Measurements from ENCODE around the gene TRIO.
A peak's percentile ranks its signal among the peaks of the same experiment; 100 is the strongest.

Gene TRIO

DNA sequence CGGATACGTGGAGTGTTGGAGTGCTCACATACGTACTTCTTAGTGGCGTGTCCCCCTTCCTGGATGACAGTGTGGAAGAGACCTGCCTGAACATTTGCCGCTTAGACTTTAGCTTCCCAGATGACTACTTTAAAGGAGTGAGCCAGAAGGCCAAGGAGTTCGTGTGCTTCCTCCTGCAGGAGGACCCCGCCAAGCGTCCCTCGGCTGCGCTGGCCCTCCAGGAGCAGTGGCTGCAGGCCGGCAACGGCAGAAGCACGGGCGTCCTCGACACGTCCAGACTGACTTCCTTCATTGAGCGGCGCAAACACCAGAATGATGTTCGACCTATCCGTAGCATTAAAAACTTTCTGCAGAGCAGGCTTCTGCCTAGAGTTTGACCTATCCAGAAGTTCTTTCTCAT, 364.9 kb downstream of the TRIO start:
- no peak overlapping the region for H3K4me3 ChIP-seq (ENCODE audit: low read depth, low read length)
- TF ChIP-seq, protein P1, sequence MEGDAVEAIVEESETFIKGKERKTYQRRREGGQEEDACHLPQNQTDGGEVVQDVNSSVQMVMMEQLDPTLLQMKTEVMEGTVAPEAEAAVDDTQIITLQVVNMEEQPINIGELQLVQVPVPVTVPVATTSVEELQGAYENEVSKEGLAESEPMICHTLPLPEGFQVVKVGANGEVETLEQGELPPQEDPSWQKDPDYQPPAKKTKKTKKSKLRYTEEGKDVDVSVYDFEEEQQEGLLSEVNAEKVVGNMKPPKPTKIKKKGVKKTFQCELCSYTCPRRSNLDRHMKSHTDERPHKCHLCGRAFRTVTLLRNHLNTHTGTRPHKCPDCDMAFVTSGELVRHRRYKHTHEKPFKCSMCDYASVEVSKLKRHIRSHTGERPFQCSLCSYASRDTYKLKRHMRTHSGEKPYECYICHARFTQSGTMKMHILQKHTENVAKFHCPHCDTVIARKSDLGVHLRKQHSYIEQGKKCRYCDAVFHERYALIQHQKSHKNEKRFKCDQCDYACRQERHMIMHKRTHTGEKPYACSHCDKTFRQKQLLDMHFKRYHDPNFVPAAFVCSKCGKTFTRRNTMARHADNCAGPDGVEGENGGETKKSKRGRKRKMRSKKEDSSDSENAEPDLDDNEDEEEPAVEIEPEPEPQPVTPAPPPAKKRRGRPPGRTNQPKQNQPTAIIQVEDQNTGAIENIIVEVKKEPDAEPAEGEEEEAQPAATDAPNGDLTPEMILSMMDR (IDR thresholded peaks at IDR 0.05; ENCODE audit: control insufficient read depth, extremely low read depth, insufficient read depth) = no peak
- no peak for DNase-seq (ENCODE audit: low read depth)

DNA sequence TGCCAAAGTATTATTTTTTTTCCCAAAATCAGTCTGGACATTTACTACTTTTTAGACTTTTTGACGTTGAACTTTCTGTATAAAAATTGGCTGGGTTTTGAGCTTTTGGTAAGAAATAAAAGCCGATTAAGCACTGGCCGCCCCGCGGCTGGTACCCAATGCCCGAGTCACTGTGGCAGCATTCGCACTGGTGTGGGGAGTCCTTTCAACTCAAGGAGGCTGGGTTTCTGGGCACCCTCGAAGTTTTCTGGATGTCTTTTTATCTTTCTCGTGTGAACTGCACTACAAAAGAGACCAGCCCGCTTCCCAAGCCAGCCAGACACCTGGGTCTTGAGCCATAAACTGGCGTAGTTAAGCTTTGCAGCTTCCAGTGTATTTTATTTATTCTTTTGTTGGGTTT, 366.4 kb downstream of the TRIO start:
- TF ChIP-seq, protein P1 (IDR thresholded peaks at IDR 0.05; ENCODE audit: control insufficient read depth, extremely low read depth, insufficient read depth) = no peak
- DNase-seq (ENCODE audit: low read depth) = no peak
- no peak overlapping the region for H3K4me3 ChIP-seq (ENCODE audit: low read depth, low read length)

DNA sequence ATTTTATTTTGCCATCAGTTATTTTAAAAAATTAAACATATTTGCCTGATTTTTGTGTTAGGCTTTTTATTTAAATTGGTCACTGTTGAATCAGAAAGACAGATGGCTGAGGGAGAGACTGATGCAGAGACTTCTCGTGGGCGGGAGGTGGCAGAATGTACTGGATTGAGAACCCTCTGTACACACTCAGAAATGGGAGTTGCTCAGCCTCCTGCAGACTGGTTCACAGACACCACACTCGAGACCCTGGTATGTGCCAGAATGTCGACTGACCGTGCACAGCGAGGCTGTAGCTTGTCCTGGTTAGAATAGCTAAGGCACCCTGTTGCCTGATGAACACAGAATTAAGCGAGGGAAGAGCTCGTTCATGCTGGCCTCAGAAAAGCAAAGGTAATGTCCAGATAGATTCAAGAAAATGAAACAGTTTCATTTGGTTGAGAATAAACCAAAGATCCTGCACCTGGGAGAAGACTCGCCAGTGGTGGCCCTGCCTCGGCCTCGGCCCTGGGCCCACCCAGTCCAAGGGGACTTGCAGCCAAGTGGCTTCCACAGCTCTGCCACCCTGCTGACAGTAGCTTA, 367.1 kb downstream of the TRIO start:
- no peak for DNase-seq (ENCODE audit: low read depth)
- TF ChIP-seq, protein P1 (IDR thresholded peaks at IDR 0.05; ENCODE audit: control insufficient read depth, extremely low read depth, insufficient read depth) = peak; percentile 48
- no peak overlapping the region for H3K4me3 ChIP-seq (ENCODE audit: low read depth, low read length)

DNA sequence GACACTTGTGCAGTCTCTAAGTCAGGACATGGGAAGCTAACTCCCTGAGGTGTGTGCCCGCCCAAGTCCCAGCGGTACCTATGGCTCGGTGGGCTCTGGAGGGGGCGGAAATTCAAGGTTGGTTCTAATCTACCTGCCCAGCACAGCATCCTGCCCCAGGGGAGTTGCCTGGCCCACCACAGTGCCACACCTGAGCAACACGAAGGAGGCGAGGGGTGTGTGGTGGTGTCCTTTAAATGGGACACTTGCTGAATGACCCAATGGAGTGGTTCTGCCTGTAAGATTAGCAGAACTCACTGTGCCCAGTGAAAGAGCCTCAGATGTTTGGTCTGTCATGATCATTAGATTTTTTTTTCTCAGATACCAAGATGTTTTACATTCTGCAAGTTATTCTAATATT, 367.7 kb downstream of the TRIO start:
- TF ChIP-seq, protein P1 (IDR thresholded peaks at IDR 0.05; ENCODE audit: control insufficient read depth, extremely low read depth, insufficient read depth) = no peak
- no peak for DNase-seq (ENCODE audit: low read depth)

DNA sequence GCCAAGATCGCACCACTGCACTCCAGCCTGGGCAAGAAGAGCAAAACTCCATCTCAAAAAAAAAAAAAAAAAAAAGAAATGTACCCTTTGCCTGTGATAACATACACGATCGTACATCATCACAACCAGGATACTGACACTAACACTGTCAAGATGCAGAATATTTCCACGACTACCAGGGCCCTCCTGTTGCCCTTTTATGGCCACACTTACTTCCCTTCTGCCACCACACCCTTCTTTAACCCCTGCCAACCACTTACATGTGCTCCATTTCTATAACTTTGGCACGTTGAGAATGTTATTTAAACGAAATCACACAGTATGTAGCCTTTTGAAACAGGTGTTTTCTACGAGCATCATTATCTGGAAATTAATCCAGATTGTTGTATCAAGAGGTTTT, 369.4 kb downstream of the TRIO start:
- TF ChIP-seq, protein P1 (IDR thresholded peaks at IDR 0.05; ENCODE audit: control insufficient read depth, extremely low read depth, insufficient read depth) = no peak
- no peak overlapping the region for H3K4me3 ChIP-seq (ENCODE audit: low read depth, low read length)
- no peak for DNase-seq (ENCODE audit: low read depth)

More for the DNA sequence above, 367.7 kb downstream of the TRIO start:
- H3K4me3 ChIP-seq (ENCODE audit: low read depth, low read length) = no peak overlapping the region

DNA sequence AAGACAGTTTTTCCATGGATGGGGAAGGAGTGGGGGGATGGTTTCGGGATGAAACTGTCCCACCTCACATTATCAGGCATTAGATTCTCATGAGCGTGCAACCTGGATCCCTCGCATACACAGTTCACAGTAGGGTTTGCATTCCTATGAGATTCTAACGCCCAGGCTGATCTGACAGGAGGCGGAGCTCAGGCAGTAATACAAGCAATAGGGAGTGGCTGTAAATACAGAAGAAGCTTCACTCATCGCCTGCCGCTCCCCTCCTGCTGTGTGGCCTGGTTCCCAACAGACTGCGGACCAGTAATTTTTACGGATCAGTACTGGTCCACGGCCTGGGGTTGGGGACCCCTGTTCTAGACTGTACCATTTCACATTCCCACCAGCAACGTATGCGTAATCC, 370.1 kb downstream of the TRIO start:
- no peak overlapping the region for H3K4me3 ChIP-seq (ENCODE audit: low read depth, low read length)
- TF ChIP-seq, protein P1 (IDR thresholded peaks at IDR 0.05; ENCODE audit: control insufficient read depth, extremely low read depth, insufficient read depth) = no peak
- DNase-seq (ENCODE audit: low read depth) = no peak

DNA sequence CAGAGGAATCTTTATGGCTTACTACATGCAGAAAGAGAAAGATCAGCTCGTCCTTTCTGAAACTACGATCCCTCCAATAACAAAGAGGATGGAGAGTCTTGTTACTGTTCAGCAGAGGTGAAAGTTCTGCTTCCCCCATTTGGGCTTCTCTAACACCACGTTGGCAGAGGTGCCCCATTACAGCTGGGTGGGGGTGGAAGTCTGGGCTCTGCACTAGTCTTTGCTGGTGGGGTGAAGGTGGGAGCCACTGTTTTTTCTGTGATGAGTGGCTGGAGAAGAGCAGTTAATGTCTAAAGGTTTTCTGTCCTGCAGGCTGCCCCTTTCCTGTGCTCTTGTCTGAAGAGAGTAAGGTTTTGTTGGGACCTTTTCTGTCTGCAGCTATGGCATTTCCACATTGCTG, 373.8 kb downstream of the TRIO start:
- H3K4me3 ChIP-seq (ENCODE audit: low read depth, low read length) = no peak overlapping the region
- no peak for DNase-seq (ENCODE audit: low read depth)
- TF ChIP-seq, protein P1 (IDR thresholded peaks at IDR 0.05; ENCODE audit: control insufficient read depth, extremely low read depth, insufficient read depth) = no peak
